ENCODE results near the gene TAF1C. TPM values are rescaled to one million over a fixed set of nuclear protein-coding genes. Genes with fewer than 3 reads are reported as not detected.
A peak's percentile ranks its signal among the peaks of the same experiment; 100 is the strongest.

Gene TAF1C
- total and polyA plus RNA-seq, 2 experiments from 2014 or later: 37.2 to 57.4 TPM

GRCh38 chr16:84229471-84229870 lies 42.6 kb upstream of the TAF1C start:
- Histone ChIP-seq H2AFZ (peak overlapping the region; percentile 66; the same call in 1 of the 2 replicates), H3K4me2 (no peak overlapping the region), H3K4me3 (no peak overlapping the region), H3K27me3 (ENCODE audit: insufficient read depth) (no peaks in the 10 kb centered on the region), H3K79me2 (replicated peaks; ENCODE audit: insufficient read depth) (no peaks in the 10 kb centered on the region), H4K20me1 (replicated peaks; ENCODE audit: insufficient read depth) (no peaks in the 10 kb centered on the region), H3K9me2 (ENCODE audit: insufficient read depth) (no peaks in the 10 kb centered on the region), H3K4me1 (ENCODE audit: insufficient read depth) (peaks cover 4% of the 10 kb centered on the region), H3K27ac (ENCODE audit: low read depth) (no peak overlapping the region), H3K36me3 (ENCODE audit: insufficient read depth) (no peaks in the 10 kb centered on the region), H3F3A (replicated peaks; ENCODE audit: low read depth) (no peaks in the 10 kb centered on the region)
- peaks cover 10% of the 10 kb centered on the region for H3K27me3 Mint-ChIP-seq (ENCODE audit: insufficient read depth, low read depth, poor library complexity)
- H3K4me1 Mint-ChIP-seq: peaks cover 13% of the 10 kb centered on the region
- H3K36me3 Mint-ChIP-seq (ENCODE audit: low read depth): peaks cover 2% of the 10 kb centered on the region; the same call in 1 of the 3 replicates
- DNase-seq (ENCODE audit: low spot score): no peak
- TF ChIP-seq EZH2 (IDR thresholded peaks at IDR 0.05; ENCODE audit: low read depth, unreplicated experiment) (no peak), ZNF462 (CRISPR knock-in tag; IDR thresholded peaks at IDR 0.05) (no peak), CREB1 (CRISPR knock-in tag; IDR thresholded peaks at IDR 0.05; ENCODE audit: low read depth) (no peak), ETS1 (IDR thresholded peaks at IDR 0.05) (no peak), POLR2AphosphoS5 (IDR thresholded peaks at IDR 0.05; ENCODE audit: low read depth) (no peak), REST (IDR thresholded peaks at IDR 0.05; ENCODE audit: unreplicated experiment) (no peak), EZH2phosphoT487 (IDR thresholded peaks at IDR 0.05; ENCODE audit: unreplicated experiment) (no peak), ZNF331 (CRISPR knock-in tag; IDR thresholded peaks at IDR 0.05; ENCODE audit: low read depth) (no peak), ZNF114 (CRISPR knock-in tag; IDR thresholded peaks at IDR 0.05) (no peak)
- no peak overlapping the region for H3K4me3 Mint-ChIP-seq
- no peaks in the 10 kb centered on the region for H3K9me3 Mint-ChIP-seq
- H3K27ac Mint-ChIP-seq: no peak overlapping the region
- ATAC-seq: no peak

Measured in GM23338 (cell line).